ENCODE results near the gene SLC6A12.

The SLC6A12 gene

GRCh38 chr12:256958-257357, 43.0 kb upstream of the SLC6A12 start:
- Histone ChIP-seq H3K27ac (no peak overlapping the region), H3K4me3 (ENCODE audit: low read depth, low read length) (no peak overlapping the region), H3K36me3 (replicated peaks) (no peaks in the 10 kb centered on the region), H3K27me3 (replicated peaks) (no peaks in the 10 kb centered on the region)
- TF ChIP-seq, protein P1, sequence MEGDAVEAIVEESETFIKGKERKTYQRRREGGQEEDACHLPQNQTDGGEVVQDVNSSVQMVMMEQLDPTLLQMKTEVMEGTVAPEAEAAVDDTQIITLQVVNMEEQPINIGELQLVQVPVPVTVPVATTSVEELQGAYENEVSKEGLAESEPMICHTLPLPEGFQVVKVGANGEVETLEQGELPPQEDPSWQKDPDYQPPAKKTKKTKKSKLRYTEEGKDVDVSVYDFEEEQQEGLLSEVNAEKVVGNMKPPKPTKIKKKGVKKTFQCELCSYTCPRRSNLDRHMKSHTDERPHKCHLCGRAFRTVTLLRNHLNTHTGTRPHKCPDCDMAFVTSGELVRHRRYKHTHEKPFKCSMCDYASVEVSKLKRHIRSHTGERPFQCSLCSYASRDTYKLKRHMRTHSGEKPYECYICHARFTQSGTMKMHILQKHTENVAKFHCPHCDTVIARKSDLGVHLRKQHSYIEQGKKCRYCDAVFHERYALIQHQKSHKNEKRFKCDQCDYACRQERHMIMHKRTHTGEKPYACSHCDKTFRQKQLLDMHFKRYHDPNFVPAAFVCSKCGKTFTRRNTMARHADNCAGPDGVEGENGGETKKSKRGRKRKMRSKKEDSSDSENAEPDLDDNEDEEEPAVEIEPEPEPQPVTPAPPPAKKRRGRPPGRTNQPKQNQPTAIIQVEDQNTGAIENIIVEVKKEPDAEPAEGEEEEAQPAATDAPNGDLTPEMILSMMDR (IDR thresholded peaks at IDR 0.05; ENCODE audit: low read depth, low read length, missing control alignments): no peak
- in situ Hi-C loops (cut with HindIII; ENCODE audit: low pct_ligation_motif_present, low sequenced_read_pairs): no loop called here
- DNase-seq: no peak

- H3K4me3 ChIP-seq (ENCODE audit: low read depth, low read length): no peak overlapping the region
- no peak overlapping the region for H3K27ac ChIP-seq
- in situ Hi-C loops (cut with HindIII; ENCODE audit: low pct_ligation_motif_present, low sequenced_read_pairs): no loop called here
- H3K27me3 ChIP-seq (replicated peaks): no peaks in the 10 kb centered on the region
- DNase-seq: no peak
- H3K36me3 ChIP-seq (replicated peaks): no peaks in the 10 kb centered on the region
- TF ChIP-seq, protein P1 (IDR thresholded peaks at IDR 0.05; ENCODE audit: low read depth, low read length, missing control alignments): no peak
These were observed 42.3 kb upstream of the SLC6A12 start for GRCh38 chr12:256225-256624.

DNA sequence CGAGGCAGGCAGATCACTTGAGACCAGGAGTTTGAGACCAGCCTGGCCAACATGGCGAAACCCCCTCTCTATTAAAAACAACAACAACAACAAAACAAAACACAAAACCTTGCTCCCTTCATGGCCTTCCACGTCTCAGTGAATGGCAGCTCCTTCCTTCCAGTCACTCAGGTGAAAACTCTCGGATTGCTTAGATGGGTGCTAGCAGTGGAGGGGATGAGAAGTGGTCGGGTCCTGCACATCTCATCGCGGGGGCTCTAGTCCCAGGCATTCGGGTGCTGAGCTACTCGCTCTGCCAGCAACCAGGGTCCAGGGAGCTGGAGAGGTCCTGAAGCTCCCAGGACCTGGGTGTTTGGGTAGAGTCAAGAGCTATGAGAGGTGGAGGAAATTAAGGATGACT, 41.0 kb upstream of the SLC6A12 start:
- Histone ChIP-seq H3K27ac (no peak overlapping the region), H3K27me3 (replicated peaks) (no peaks in the 10 kb centered on the region), H3K4me3 (ENCODE audit: low read depth, low read length) (no peak overlapping the region), H3K36me3 (replicated peaks) (no peaks in the 10 kb centered on the region)
- DNase-seq: no peak
- TF ChIP-seq, protein P1 (IDR thresholded peaks at IDR 0.05; ENCODE audit: low read depth, low read length, missing control alignments): no peak
- in situ Hi-C loops (cut with HindIII; ENCODE audit: low pct_ligation_motif_present, low sequenced_read_pairs): no loop called here

- H3K27me3 ChIP-seq (replicated peaks): no peaks in the 10 kb centered on the region
- TF ChIP-seq, protein P1 (IDR thresholded peaks at IDR 0.05; ENCODE audit: low read depth, low read length, missing control alignments): no peak
These were observed 40.1 kb upstream of the SLC6A12 start for GRCh38 chr12:254039-254438.

GRCh38 chr12:253116-253831, 39.3 kb upstream of the SLC6A12 start:
- no peak overlapping the region for H3K27ac ChIP-seq
- in situ Hi-C loops (cut with HindIII; ENCODE audit: low pct_ligation_motif_present, low sequenced_read_pairs): no loop called here
- no peaks in the 10 kb centered on the region for H3K27me3 ChIP-seq (replicated peaks)
- no peak for DNase-seq
- TF ChIP-seq, protein P1 (IDR thresholded peaks at IDR 0.05; ENCODE audit: low read depth, low read length, missing control alignments): no peak
- no peaks in the 10 kb centered on the region for H3K36me3 ChIP-seq (replicated peaks)
- no peak overlapping the region for H3K4me3 ChIP-seq (ENCODE audit: low read depth, low read length)

More at GRCh38 chr12:254039-254438, 40.1 kb upstream of the SLC6A12 start:
- Histone ChIP-seq H3K36me3 (replicated peaks) (no peaks in the 10 kb centered on the region), H3K27ac (no peak overlapping the region), H3K4me3 (ENCODE audit: low read depth, low read length) (no peak overlapping the region)
- no peak for DNase-seq
- in situ Hi-C loops (cut with HindIII; ENCODE audit: low pct_ligation_motif_present, low sequenced_read_pairs): no loop called here

GRCh38 chr12:252636-253035, 38.7 kb upstream of the SLC6A12 start:
- TF ChIP-seq, protein P1 (IDR thresholded peaks at IDR 0.05; ENCODE audit: low read depth, low read length, missing control alignments): no peak
- in situ Hi-C loops (cut with HindIII; ENCODE audit: low pct_ligation_motif_present, low sequenced_read_pairs): no loop called here
- H3K36me3 ChIP-seq (replicated peaks): no peaks in the 10 kb centered on the region
- H3K27me3 ChIP-seq (replicated peaks): no peaks in the 10 kb centered on the region
- H3K4me3 ChIP-seq (ENCODE audit: low read depth, low read length): no peak overlapping the region
- no peak for DNase-seq
- no peak overlapping the region for H3K27ac ChIP-seq
